TTC549 (cell line): ENCODE results near the gene AGBL1.
"Not testable (repeated sequence)": the region's sequence is repeated elsewhere in the genome, so short reads cannot be mapped to it uniquely, and the experiment has no call there.

Experiments
- FAIRE-seq: peaks from 2 replicates; lab custom pipeline; 2012; peaks lifted over from hg19 to GRCh38; lab: Jason Lieb, UNC

The AGBL1 gene

GRCh38 chr15:86959254-86959653 is 879.6 kb downstream of the AGBL1 start:
- FAIRE-seq = no peak

DNA sequence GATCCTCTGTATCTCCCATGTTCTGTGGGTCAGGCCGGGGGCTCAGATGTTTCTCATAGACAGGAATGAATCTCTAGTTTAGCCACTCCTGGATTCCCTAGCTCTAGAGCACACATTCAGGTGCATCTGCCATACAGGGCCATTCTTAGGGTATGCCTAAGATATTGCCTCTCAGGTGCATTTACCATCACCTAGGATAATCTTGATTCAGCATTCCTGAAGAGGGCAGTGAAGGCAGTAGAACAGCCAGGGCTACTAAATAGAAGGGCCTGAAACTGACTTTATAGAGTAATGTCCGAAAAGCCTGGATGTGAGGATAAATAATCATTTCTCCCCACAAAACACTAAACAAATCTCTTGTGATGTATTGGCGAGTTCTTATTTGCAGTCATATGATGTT is 882.0 kb downstream of the AGBL1 start:
- FAIRE-seq = no peak

DNA sequence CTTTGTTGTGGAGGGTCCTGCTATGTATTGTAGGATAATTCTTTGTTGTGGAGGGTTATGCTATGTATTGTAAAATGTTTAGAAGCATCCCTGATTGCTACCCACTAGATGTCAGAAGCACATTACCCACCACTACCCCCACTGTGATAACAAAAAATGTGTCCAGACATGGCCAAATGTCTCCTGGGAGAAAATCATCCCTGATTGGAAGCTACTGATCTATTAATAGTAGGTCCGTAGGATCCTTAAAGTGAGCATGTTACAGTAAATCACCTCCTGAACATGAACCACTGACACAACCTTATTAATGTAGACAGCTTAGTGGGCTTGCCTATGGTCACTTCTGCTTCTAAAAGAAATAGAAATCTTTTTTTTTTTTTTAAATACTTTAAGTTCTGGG is 884.6 kb downstream of the AGBL1 start:
- no peak for FAIRE-seq

GRCh38 chr15:86968244-86968643 is 888.6 kb downstream of the AGBL1 start:
- FAIRE-seq = no peak

DNA sequence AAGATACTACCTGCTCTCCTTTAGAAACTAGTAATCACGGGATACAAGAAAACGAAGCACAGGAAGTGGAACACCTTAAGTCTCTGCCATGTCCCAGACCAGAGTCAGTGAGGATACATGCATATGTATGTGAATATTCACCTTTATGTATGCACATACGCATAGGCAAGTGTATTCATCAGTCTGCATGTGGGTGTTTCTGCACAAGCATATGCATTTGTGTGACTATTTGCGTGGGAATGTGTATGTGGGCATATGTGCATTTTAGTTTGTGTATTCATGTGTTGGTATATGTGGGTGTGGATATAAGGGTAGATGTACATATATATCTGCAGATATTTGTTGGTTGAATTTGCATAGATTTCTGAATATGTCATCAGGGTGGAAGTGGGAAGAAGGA is 889.7 kb downstream of the AGBL1 start:
- no peak for FAIRE-seq

DNA sequence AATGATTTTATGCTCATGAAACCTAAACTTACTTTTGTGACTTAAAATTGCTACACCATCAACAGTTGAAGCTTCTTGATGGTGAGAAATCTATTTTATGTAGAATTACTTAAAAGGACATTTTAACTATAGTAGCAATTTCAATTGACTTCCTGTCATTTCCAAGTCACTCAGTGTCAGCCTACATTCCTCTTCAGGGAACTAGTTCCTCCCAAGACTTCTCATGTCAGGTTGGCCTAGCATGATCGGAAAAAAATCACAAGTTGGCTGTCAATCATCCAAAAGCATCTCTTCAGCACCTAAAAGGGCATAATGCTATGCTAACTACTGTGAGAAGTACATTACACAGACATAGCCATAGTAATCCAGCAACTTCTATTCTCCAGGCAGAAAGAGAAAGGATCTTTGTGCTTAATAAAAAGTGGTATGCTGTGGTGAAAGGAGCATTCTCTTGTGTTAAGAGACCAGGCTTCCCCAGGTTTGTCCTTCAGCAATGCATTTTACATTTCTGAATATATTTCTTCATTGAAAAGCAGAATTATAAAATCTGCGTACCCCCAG is 893.7 kb downstream of the AGBL1 start:
- no peak for FAIRE-seq

DNA sequence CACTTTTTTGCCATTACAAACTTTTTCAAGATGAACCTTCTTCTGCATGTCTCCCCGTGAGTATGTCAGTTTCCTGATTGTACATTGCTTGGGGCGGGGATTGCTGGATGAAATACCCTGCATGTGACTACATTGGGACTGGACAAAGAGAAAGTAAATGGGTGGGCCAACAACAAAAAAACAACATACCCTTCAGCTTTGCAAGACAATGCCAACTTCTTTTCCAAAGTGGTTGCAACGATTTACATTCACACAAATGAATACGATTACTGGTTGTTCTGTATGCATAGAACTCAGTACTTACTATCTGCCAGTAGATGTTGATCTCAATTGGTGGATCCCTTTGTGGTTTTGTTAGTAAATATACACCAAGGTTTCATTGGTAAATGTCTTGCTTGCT is 908.4 kb downstream of the AGBL1 start:
- no peak for FAIRE-seq

DNA sequence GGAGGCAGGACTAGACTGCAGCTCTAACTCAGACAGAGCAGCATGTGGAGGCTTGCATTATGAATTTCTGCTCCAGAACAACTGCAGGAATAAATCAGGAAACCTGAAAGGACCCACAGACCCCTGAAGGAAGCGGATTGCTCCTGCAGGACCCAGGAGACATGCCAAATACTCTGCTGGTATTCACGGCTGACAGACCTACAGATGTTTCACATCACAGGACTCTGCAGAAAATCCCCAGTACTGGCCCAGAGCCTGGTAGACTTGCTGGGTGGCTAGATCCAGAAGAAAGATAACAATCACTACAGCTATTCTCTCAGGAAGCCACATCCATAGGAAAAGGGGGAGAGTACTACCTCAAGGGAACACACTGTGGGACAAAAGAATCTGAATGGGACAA is 942.1 kb downstream of the AGBL1 start:
- no peak for FAIRE-seq

DNA sequence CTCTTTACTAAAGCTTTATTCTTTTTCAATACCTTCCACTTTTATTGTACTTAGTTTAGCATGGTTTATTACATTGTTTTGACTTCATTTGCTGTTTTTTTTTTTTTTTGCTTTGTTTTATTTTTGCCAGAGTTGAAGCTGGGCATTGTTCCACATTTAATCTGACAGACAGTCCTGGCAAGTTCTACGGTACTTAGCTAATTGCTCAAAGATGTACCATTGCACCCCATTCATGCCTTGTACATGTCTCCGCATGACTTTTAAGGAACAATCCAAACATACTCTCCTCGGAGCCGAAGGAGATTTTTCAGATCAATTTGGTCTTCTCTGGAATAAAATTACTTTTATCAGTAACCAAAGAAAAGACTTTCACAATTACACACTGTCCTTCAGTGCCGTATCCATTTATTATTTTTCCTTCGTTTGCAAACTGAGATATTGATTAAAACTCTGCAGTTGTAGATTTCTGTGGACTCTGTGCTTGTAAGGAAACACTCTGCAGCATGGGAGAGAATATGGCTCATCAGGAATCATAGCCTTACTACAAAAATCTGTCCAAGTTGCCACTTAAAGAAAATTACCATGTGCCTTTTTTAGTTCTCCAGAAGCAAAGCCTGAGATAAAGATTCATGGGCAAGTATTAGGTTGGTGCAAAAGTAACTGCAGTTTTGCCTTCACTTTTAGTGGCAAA is 952.0 kb downstream of the AGBL1 start:
- FAIRE-seq = no peak

- no peak for FAIRE-seq
Observed at GRCh38 chr15:87032295-87032694, 952.6 kb downstream of the AGBL1 start.

GRCh38 chr15:87033056-87033455 is 953.4 kb downstream of the AGBL1 start:
- no peak for FAIRE-seq

GRCh38 chr15:87034886-87035285 is 955.2 kb downstream of the AGBL1 start:
- FAIRE-seq = peak; percentile 34

GRCh38 chr15:87038404-87038803 is 958.7 kb downstream of the AGBL1 start:
- no peak for FAIRE-seq

DNA sequence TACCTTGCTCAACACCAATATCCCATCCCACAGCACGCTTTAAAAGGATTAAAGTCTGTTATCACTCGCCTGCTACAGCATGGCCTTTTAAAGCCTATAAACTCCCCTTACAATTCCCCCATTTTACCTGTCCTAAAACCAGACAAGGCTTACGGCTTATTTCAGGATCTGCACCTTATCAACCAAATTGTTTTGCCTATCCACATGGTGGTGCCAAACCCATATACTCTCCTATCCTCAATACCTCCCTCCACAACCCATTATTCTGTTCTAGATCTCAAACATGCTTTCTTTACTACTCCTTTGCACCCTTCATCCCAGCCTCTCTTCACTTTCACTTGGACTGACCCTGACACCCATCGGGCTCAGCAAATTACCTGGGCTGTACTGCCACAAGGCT is 962.9 kb downstream of the AGBL1 start:
- not testable (repeated sequence) for FAIRE-seq

DNA sequence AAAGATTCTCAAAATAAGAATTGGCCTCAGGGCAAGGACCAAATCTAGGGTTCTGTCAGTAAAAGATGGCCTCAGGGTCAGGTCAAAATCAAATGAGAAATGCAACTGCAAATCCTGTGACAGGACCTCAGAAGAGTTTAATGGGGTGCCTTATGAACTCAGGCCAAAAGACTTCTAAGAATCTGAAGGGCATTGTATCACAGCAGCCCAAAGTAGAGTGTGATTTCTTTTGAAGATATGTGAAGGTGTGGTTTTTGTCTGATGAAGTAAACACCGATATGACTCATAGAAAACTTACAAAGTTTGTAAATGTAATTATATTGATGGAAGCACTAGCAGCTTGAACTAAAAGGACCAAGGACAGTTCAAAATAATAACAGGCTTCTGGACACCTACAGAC is 966.1 kb downstream of the AGBL1 start:
- no peak for FAIRE-seq

GRCh38 chr15:87047203-87047965 is 967.7 kb downstream of the AGBL1 start:
- no peak for FAIRE-seq
